GM18505 (cell line): Measurements from ENCODE around the gene LRIG3.
A peak's percentile ranks its signal among the peaks of the same experiment; 100 is the strongest.
"Not testable (repeated sequence)": the region's sequence is repeated elsewhere in the genome, so short reads cannot be mapped to it uniquely, and the experiment has no call there.

Experiments
- ATAC-seq: cut with Tn5 transposase; IDR thresholded peaks from one replicate; pipeline ENCODE4 v1.9.1; 2021; ENCODE audit not compliant: unreplicated experiment
- POLR2A ChIP-seq: IDR thresholded peaks from 4 replicates; pipeline ENCODE4 v1.6.1; 2011; ENCODE audit warnings: borderline replicate concordance; ENCODE audit not compliant: insufficient read depth, insufficient read length; ENCODE audit errors: extremely low read depth

Gene LRIG3

GRCh38 chr12:58920102-58920960 is at the start of gene LRIG3:
Gene LRIG3 (minus strand): TSS chr12:58920504. CDS start chr12:58920235, 269 bp downstream.
- ATAC-seq, result peak; percentile 93
- no peak for TF ChIP-seq POLR2A

GRCh38 chr12:58969237-58969636 is 48.9 kb upstream of the LRIG3 start:
- TF ChIP-seq POLR2A, result no peak
- ATAC-seq, result no peak

- TF ChIP-seq POLR2A, result no peak
Observed at GRCh38 chr12:58967561-58967960, 47.3 kb upstream of the LRIG3 start.

GRCh38 chr12:58966939-58967338 is 46.6 kb upstream of the LRIG3 start:
- no peak for TF ChIP-seq POLR2A
- ATAC-seq, result no peak

More at GRCh38 chr12:58967561-58967960, 47.3 kb upstream of the LRIG3 start:
- no peak for ATAC-seq

GRCh38 chr12:58965568-58965967 is 45.3 kb upstream of the LRIG3 start:
- TF ChIP-seq POLR2A, result no peak

GRCh38 chr12:58963844-58964243 is 43.5 kb upstream of the LRIG3 start:
- TF ChIP-seq POLR2A, result no peak
- no peak for ATAC-seq

More at GRCh38 chr12:58965568-58965967, 45.3 kb upstream of the LRIG3 start:
- ATAC-seq, result no peak

GRCh38 chr12:58961906-58962305 is 41.6 kb upstream of the LRIG3 start:
- ATAC-seq, result no peak

GRCh38 chr12:58961166-58961565 is 40.9 kb upstream of the LRIG3 start:
- ATAC-seq, result no peak
- TF ChIP-seq POLR2A, result no peak

More at GRCh38 chr12:58961906-58962305, 41.6 kb upstream of the LRIG3 start:
- TF ChIP-seq POLR2A, result no peak

- TF ChIP-seq POLR2A, result no peak
- no peak for ATAC-seq
Observed at GRCh38 chr12:58959639-58960300, 39.5 kb upstream of the LRIG3 start.

GRCh38 chr12:58957298-58957697 is 37.0 kb upstream of the LRIG3 start:
- no peak for TF ChIP-seq POLR2A
- ATAC-seq, result no peak

- ATAC-seq, result no peak
- no peak for TF ChIP-seq POLR2A
Observed at GRCh38 chr12:58955849-58956248, 35.5 kb upstream of the LRIG3 start.

GRCh38 chr12:58954002-58954401 is 33.7 kb upstream of the LRIG3 start:
- ATAC-seq, result no peak
- TF ChIP-seq POLR2A, result no peak

GRCh38 chr12:58950739-58951100 is 30.4 kb upstream of the LRIG3 start:
- no peak for TF ChIP-seq POLR2A
- no peak for ATAC-seq

- ATAC-seq, result not testable (repeated sequence)
Observed at GRCh38 chr12:58949954-58950738, 29.8 kb upstream of the LRIG3 start.
